GM20000 (cell line): ENCODE measurements around the gene COX11.

ENCODE experiments used
- DNase-seq: peaks from one replicate; pipeline ENCODE4 v3.0.0; 2012; ENCODE audit warnings: low spot score
- TF ChIP-seq, protein P1 (sequence below): IDR thresholded peaks from 2 replicates; pipeline ENCODE4 v1.5.1; 2012; ENCODE audit warnings: mild to moderate bottlenecking, control low read depth; ENCODE audit errors: extremely low read depth, missing control alignments

The COX11 gene

GRCh38 chr17:54967621-54968261, 713 bp downstream of the COX11 start:
- DNase-seq, result peak; percentile 32
- TF ChIP-seq, protein P1, sequence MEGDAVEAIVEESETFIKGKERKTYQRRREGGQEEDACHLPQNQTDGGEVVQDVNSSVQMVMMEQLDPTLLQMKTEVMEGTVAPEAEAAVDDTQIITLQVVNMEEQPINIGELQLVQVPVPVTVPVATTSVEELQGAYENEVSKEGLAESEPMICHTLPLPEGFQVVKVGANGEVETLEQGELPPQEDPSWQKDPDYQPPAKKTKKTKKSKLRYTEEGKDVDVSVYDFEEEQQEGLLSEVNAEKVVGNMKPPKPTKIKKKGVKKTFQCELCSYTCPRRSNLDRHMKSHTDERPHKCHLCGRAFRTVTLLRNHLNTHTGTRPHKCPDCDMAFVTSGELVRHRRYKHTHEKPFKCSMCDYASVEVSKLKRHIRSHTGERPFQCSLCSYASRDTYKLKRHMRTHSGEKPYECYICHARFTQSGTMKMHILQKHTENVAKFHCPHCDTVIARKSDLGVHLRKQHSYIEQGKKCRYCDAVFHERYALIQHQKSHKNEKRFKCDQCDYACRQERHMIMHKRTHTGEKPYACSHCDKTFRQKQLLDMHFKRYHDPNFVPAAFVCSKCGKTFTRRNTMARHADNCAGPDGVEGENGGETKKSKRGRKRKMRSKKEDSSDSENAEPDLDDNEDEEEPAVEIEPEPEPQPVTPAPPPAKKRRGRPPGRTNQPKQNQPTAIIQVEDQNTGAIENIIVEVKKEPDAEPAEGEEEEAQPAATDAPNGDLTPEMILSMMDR, result no peak

DNA sequence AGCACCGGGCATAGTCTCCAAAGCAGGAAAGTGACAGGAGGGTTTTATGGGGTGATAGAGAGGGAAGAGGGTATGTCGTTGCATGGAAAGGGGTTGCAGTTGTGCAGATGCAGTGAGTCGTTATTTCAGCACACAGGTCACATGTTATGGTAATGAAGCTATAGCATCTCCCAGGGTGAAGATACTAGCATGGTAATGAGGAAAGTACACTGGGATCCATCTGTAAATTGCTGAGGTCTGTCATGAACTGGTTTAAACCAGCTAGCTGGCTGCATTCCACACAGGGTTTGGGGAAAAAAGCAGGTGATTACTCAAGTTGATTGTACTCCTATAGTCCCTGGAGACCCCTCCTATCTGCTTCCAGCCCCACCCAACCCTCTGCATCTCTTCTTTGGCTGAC, 11.7 kb downstream of the COX11 start:
- TF ChIP-seq, protein P1, result no peak
- DNase-seq, result no peak

GRCh38 chr17:54951286-54951685, 17.2 kb downstream of the COX11 start:
- DNase-seq, result no peak
- TF ChIP-seq, protein P1, result no peak

DNA sequence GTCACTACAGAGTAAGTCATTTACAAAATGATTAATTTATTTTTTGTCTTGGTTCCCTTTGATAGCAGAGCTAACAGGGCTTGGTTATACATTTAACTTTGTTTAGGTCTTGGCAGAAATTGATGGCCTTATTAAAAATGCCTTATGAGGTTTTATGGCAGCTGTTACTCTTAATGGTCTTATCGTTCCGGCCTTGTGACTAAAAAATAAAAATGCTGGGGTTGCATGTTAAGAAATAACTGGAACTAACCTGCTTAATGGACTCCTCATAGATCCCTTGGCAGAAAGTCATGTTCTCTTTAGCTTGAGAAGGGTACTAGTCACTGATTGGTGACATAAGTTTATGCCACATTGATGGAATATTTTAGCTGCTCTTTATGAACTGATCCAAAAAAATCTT, 18.3 kb downstream of the COX11 start:
- TF ChIP-seq, protein P1, result no peak
- DNase-seq, result no peak

- TF ChIP-seq, protein P1, result no peak
- no peak for DNase-seq
Measured at GRCh38 chr17:54948380-54948779, 20.1 kb downstream of the COX11 start.

DNA sequence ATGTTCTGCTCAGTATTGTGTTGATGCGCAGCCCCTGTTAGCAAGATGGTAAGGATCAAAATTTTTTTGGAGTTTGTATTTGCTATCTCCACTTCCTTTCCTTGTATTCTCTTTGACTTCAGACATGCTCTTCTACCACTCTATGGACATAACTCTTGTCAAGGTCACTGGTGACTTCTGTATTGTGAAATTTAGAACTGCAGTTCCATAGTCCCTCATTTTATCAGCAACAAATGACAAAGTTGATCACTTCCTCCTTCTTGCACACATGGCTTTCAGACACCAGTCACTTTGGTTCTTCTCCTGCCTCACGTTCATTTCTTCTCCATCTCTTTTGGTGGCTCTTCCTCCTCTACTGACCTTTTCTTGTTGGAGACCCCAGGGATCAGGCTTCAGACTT, 21.1 kb downstream of the COX11 start:
- no peak for DNase-seq
- TF ChIP-seq, protein P1, result no peak

DNA sequence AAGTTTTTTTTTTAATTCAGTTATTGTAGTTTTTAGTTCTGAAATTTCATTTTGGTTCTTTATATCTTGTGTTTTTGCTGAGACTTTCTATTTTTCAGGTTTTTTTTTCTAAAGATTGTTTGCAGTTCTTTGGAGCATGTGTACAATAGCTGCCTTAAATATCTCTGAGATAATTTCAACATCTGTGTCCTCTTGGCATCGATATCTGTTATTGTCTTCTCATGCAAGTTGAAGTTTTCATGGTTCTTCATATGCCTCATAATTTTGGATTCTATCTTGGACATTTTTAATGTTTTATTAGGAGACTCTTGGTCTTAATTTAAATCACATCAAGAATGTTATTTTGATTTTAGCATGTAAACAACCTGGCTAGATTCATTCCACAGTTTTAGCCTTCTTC, 22.8 kb downstream of the COX11 start:
- DNase-seq, result no peak
- TF ChIP-seq, protein P1, result no peak
